HepG2 (cell line): ENCODE measurements around the gene COQ10B. TPM values are rescaled to one million over a fixed set of nuclear protein-coding genes. Genes with fewer than 3 reads are reported as not detected.

Experiments used
- FOXM1 ChIP-seq: sonication (generic); formaldehyde crosslinking; IDR thresholded peaks from 2 replicates; pipeline ENCODE4 v1.5.0; 2020; ENCODE audit warnings: missing genetic modification reagents
- GFI1 ChIP-seq: sonication (generic); formaldehyde crosslinking; IDR thresholded peaks from 2 replicates; pipeline ENCODE4 v1.5.0; 2020; ENCODE audit warnings: missing genetic modification reagents, mild to moderate bottlenecking, borderline replicate concordance
- HIVEP1 ChIP-seq: sonication (generic); formaldehyde crosslinking; IDR thresholded peaks from 2 replicates; pipeline ENCODE4 v1.4.0; 2020; ENCODE audit warnings: mild to moderate bottlenecking, missing genetic modification reagents
- IKZF5 ChIP-seq: IDR thresholded peaks from 2 replicates; pipeline ENCODE4 v1.6.1; 2018; ENCODE audit warnings: missing genetic modification reagents, mild to moderate bottlenecking, missing compliant biosample characterization
- NFAT5 ChIP-seq: sonication (generic); formaldehyde crosslinking; IDR thresholded peaks from 2 replicates; pipeline ENCODE4 v1.4.0; 2020; ENCODE audit warnings: missing genetic modification reagents
- NR0B2 ChIP-seq: sonication (generic); formaldehyde crosslinking; IDR thresholded peaks from 2 replicates; pipeline ENCODE4 v1.4.0; 2020; ENCODE audit warnings: mild to moderate bottlenecking, missing genetic modification reagents
- RXRB ChIP-seq: IDR thresholded peaks from 2 replicates; pipeline ENCODE4 v1.6.1; 2016; ENCODE audit warnings: borderline replicate concordance, missing genetic modification reagents, missing compliant biosample characterization
- TP53 ChIP-seq: sonication (generic); formaldehyde crosslinking; conservative IDR thresholded peaks from 2 replicates; pipeline ENCODE4 v1.4.0; 2020; ENCODE audit warnings: missing genetic modification reagents
- TRAFD1 ChIP-seq: sonication (generic); formaldehyde crosslinking; IDR thresholded peaks from 2 replicates; pipeline ENCODE4 v1.5.1; 2020; ENCODE audit warnings: missing genetic modification reagents, mild to moderate bottlenecking, borderline replicate concordance
- ZFP90 ChIP-seq: sonication (generic); formaldehyde crosslinking; IDR thresholded peaks from 2 replicates; pipeline ENCODE4 v1.8.0; 2022; ENCODE audit warnings: missing genetic modification reagents, mild to moderate bottlenecking, inconsistent platforms, borderline replicate concordance
- ZNF10 ChIP-seq: sonication (generic); formaldehyde crosslinking; IDR thresholded peaks from 2 replicates; pipeline ENCODE4 v1.4.0; 2020; ENCODE audit warnings: mild to moderate bottlenecking, low read depth, missing genetic modification reagents, borderline replicate concordance
- ZNF343 ChIP-seq: sonication (generic); formaldehyde crosslinking; IDR thresholded peaks from 2 replicates; pipeline ENCODE4 v1.4.0; 2020; ENCODE audit warnings: mild to moderate bottlenecking, missing genetic modification reagents
- ZNF362 ChIP-seq: sonication (generic); formaldehyde crosslinking; IDR thresholded peaks from 2 replicates; pipeline ENCODE4 v1.4.0; 2020; ENCODE audit warnings: missing genetic modification reagents, mild to moderate bottlenecking, borderline replicate concordance
- ZNF496 ChIP-seq: sonication (generic); formaldehyde crosslinking; IDR thresholded peaks from 2 replicates; pipeline ENCODE4 v1.8.1; 2023; ENCODE audit warnings: mild to moderate bottlenecking, moderate library complexity, missing genetic modification reagents; ENCODE audit not compliant: insufficient replicate concordance
- ZNF567 ChIP-seq: sonication (generic); formaldehyde crosslinking; IDR thresholded peaks from 2 replicates; pipeline ENCODE4 v1.8.1; 2023; ENCODE audit warnings: mild to moderate bottlenecking, missing genetic modification reagents, borderline replicate concordance
- ZNF784 ChIP-seq: sonication (generic); formaldehyde crosslinking; IDR thresholded peaks from 2 replicates; pipeline ENCODE4 v1.5.1; 2020; ENCODE audit warnings: missing genetic modification reagents, mild to moderate bottlenecking, borderline replicate concordance
- ZSCAN9 ChIP-seq: IDR thresholded peaks from 2 replicates; pipeline ENCODE4 v1.6.1; 2016; ENCODE audit warnings: borderline replicate concordance
- polyA plus RNA-seq, 8 experiments: library from polyadenylated mRNA; depleted of rRNA in 3 of 8; stranded (reverse) in 7 of 8; unstranded in 1 of 8; fragments of >200 nt; fragmentation: Illumina TruSeq in 4 of 8; extraction: Trizol in 4 of 8; gene quantifications; 2 replicates each; pipeline versions ENCODE4 v1.2.1 to v1.2.3, GENCODE V29; 2011 to 2016; ENCODE audit warnings: low read depth in 4 of 8, missing spikeins in 1 of 8, mixed read lengths in 1 of 8; ENCODE audit not compliant: insufficient read depth in 1 of 8
- total RNA-seq, 5 experiments: library from RNA; depleted of rRNA; stranded (reverse); fragments of >200 nt; fragmentation: Illumina TruSeq; extraction: Trizol; gene quantifications; 2 replicates each; pipeline ENCODE4 v1.2.3, GENCODE V29; 2016; ENCODE audit warnings: low read depth in 1 of 5

Gene COQ10B
- total and polyA plus RNA-seq, 2 of the 13 experiments (the other 11 are each of a cell fraction or from before 2014, with no cell fraction given), result 4.6 to 34.9 TPM

- TF ChIP-seq TRAFD1 (peak; percentile 98; the same call in 1 of the 2 replicates), ZNF10 (CRISPR knock-in tag) (no peak), ZNF567 (peak; percentile 100), FOXM1 (CRISPR knock-in tag) (no peak; the same call in 1 of the 2 replicates), IKZF5 (peak; percentile 99), NR0B2 (CRISPR knock-in tag) (peak; percentile 89; the same call in 1 of the 2 replicates), ZNF362 (CRISPR knock-in tag) (peak; percentile 61; the same call in 1 of the 2 replicates), TP53 (CRISPR knock-in tag) (no peak; the same call in 1 of the 2 replicates), ZNF343 (peak; percentile 99), NFAT5 (CRISPR knock-in tag) (peak; percentile 74), ZSCAN9 (CRISPR knock-in tag) (peak; percentile 90; the same call in 1 of the 2 replicates), ZNF784 (CRISPR knock-in tag) (peak; percentile 94; the same call in 1 of the 2 replicates), ZNF496 (CRISPR knock-in tag) (no peak), RXRB (CRISPR knock-in tag) (peak; percentile 93), ZFP90 (peak; percentile 93), GFI1 (CRISPR knock-in tag) (peak; percentile 86), HIVEP1 (CRISPR knock-in tag) (peak; percentile 98)
Measured at GRCh38 chr2:197515739-197516392, 62.5 kb downstream of the COQ10B start, which contains the start of gene MOB4 (continued).
